ENCODE measurements around the gene UBE2QL1. TPM values are rescaled to one million over a fixed set of nuclear protein-coding genes. Genes with fewer than 3 reads are reported as not detected.

UBE2QL1 gene
- total RNA-seq, 3 donors from 2014 or later, result not detected

DNA sequence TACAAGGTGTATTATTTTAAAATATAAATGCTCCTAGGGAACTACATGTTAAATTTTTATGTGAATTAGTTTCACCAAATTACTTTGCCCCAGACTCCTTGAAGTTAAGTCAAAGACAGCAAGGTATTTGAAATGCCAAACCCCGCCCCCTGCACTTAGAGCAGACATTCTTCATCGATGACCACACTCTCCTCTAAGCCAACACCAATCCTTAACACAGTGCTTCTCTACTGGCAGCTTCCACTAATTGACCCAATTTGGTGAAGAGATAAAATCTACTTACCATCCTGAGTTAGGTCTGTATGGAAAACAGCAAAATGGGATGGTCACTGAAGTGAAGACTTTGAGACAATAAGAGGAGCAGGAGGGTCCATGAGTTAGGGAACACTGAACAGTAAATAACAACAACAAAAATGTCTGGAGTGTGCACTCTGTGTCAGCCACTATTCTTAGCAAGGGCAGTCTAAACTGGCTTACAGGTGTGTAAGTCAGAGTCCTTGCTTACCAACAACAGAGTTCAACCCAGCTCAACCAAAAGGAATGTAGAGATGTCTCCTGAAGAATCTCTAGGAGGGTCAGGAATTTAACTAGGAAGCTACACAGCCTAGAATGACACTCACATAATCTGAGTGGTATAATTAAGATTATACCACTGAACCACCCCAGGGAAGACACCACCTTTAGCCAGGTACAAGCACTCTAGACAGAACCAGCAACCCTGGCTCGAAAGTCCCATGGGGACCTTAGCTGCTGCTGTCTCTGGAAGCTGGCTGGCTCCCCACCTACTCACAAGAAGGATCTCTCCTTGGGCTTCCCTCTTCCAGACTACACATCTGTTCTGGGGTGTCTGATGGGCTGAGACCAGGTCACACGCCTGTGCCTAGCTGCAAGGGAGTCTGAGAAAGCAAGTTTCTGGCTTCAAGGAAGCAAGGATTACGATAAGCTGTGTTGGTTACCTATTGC is 8.8 kb upstream of the UBE2QL1 start:
- no peak overlapping the region for H3K4me3 Mint-ChIP-seq
- H3K27me3 Mint-ChIP-seq (ENCODE audit: low read depth), result peaks cover 21% of the 10 kb centered on the region
- DNase-seq (no peak), ATAC-seq (no peak)
- no peaks in the 10 kb centered on the region for H3K4me1 Mint-ChIP-seq (ENCODE audit: low read depth)
- H3K36me3 Mint-ChIP-seq (ENCODE audit: insufficient read depth), result no peaks in the 10 kb centered on the region
- H3K9me3 Mint-ChIP-seq, result peaks cover 5% of the 10 kb centered on the region

GRCh38 chr5:6442333-6442732 is 6.3 kb upstream of the UBE2QL1 start:
- ATAC-seq, result no peak
- Mint-ChIP-seq H3K4me3 (no peak overlapping the region), H3K27me3 (ENCODE audit: low read depth) (peaks cover 13% of the 10 kb centered on the region), H3K9me3 (peaks cover 5% of the 10 kb centered on the region), H3K36me3 (ENCODE audit: insufficient read depth) (no peaks in the 10 kb centered on the region), H3K4me1 (ENCODE audit: low read depth) (no peaks in the 10 kb centered on the region)
- no peak for DNase-seq

GRCh38 chr5:6443326-6443725 is 5.3 kb upstream of the UBE2QL1 start:
- ATAC-seq (no peak), DNase-seq (no peak)
- Mint-ChIP-seq H3K4me1 (ENCODE audit: low read depth) (no peaks in the 10 kb centered on the region), H3K4me3 (no peak overlapping the region), H3K9me3 (peaks cover 5% of the 10 kb centered on the region), H3K27me3 (ENCODE audit: low read depth) (peaks cover 13% of the 10 kb centered on the region), H3K36me3 (ENCODE audit: insufficient read depth) (no peaks in the 10 kb centered on the region)

DNA sequence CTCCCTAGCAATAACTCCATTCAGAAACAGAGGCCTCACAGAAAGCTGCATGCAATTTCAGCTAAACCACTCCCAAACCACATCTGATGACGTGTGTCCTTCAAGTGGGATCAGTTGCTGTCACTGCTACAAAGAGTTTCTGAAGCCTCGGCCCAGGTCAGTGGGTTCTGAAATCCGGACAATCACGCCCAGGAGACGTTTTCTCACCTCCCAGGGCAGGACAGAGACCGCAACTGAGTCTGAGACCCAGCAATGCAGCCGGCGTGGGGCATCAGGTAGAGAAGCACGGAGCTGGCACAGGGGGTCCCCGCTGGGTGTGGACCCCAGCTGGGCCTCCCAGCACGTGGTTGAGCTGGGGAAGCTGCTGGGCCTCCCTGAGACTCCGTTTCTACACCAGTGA is 2.6 kb upstream of the UBE2QL1 start:
- Mint-ChIP-seq H3K4me3 (no peak overlapping the region), H3K9me3 (peaks cover 5% of the 10 kb centered on the region), H3K27me3 (ENCODE audit: low read depth) (peaks cover 27% of the 10 kb centered on the region), H3K4me1 (ENCODE audit: low read depth) (peaks cover 11% of the 10 kb centered on the region), H3K36me3 (ENCODE audit: insufficient read depth) (no peaks in the 10 kb centered on the region)
- no peak for ATAC-seq
- no peak for DNase-seq

- Mint-ChIP-seq H3K4me3 (no peak overlapping the region), H3K9me3 (peaks cover 5% of the 10 kb centered on the region), H3K4me1 (ENCODE audit: low read depth) (peaks cover 11% of the 10 kb centered on the region), H3K36me3 (ENCODE audit: insufficient read depth) (no peaks in the 10 kb centered on the region), H3K27me3 (ENCODE audit: low read depth) (peaks cover 33% of the 10 kb centered on the region)
- ATAC-seq (no peak), DNase-seq (no peak)
Observed at GRCh38 chr5:6446626-6447309, 1.9 kb upstream of the UBE2QL1 start.

DNA sequence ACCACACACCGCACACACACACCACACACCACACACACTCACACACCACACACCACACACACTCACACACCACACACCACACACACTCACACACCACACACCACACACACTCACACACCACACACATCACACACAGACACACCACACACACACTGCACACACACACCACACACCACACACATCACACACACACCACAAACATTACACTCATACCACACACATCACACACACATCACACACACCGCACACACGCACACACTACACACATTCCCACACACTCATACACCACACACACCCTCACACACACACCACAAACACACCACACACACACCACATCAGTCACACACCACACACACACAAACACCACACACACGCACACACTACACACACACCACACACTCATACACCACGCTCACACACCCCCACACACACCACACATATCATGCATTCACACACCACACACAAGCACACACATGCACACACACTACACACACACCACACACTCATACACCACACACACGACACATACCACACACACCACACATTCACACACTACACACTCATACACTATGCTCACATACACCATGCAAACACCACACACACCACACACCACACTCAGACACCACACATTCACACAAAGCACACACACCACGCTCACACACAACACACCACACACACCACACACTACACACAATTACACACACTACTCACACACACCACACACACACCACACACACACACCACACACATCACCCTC is 1.1 kb upstream of the UBE2QL1 start:
- H3K4me1 Mint-ChIP-seq (ENCODE audit: low read depth), result peaks cover 11% of the 10 kb centered on the region
- peaks cover 4% of the 10 kb centered on the region for H3K9me3 Mint-ChIP-seq
- ATAC-seq (no peak), DNase-seq (no peak)
- no peak overlapping the region for H3K4me3 Mint-ChIP-seq
- no peaks in the 10 kb centered on the region for H3K36me3 Mint-ChIP-seq (ENCODE audit: insufficient read depth)
- peaks cover 37% of the 10 kb centered on the region for H3K27me3 Mint-ChIP-seq (ENCODE audit: low read depth)

GRCh38 chr5:6448141-6448491 is 543 bp upstream of the UBE2QL1 start:
- no peak for ATAC-seq
- no peaks in the 10 kb centered on the region for H3K9me3 Mint-ChIP-seq

DNA sequence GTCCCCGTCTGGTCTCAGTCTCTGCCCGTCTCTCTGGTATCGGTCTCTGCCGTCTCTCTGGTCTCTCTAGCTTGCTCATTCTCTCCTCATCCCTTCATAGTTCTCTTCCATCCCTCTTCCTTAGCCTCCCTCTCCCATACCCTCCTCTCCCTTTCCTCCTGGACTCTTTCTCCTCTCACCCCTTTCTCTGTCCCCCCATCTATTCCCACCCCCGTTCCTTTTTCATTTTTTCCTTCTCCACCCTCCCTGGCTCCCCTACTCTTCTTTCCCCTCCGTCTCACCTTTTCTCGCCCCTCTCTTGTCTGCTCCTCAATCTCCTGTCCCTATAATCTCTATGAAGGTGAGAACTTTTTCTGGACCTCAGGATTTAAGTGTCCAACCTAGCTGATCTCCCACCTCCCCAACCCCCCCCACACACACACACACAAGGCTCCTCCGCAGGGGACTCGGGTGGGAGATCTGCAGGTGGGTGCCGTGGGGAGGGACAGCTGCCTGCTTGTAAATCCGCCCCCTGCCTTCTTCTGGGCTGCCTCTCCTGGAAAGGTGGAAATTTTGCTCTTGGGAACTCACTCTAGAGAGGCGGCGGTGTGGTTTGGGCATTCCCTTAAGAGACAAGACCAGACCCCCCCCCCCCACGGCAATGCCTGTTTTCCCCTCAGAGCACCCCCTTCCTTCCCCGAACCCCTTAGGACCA is 953 bp downstream of the UBE2QL1 start:
- Mint-ChIP-seq H3K36me3 (ENCODE audit: insufficient read depth) (no peaks in the 10 kb centered on the region), H3K4me1 (ENCODE audit: low read depth) (peaks cover 11% of the 10 kb centered on the region), H3K9me3 (no peaks in the 10 kb centered on the region), H3K27me3 (ENCODE audit: low read depth) (peaks cover 48% of the 10 kb centered on the region), H3K4me3 (peak overlapping the region; percentile 69)
- DNase-seq (no peak), ATAC-seq (no peak)

More at GRCh38 chr5:6448141-6448491, 543 bp upstream of the UBE2QL1 start:
- no peak for DNase-seq
- H3K4me3 Mint-ChIP-seq, result no peak overlapping the region
- H3K36me3 Mint-ChIP-seq (ENCODE audit: insufficient read depth), result no peaks in the 10 kb centered on the region
- H3K27me3 Mint-ChIP-seq (ENCODE audit: low read depth), result peaks cover 43% of the 10 kb centered on the region
- peaks cover 11% of the 10 kb centered on the region for H3K4me1 Mint-ChIP-seq (ENCODE audit: low read depth)

GRCh38 chr5:6450319-6450833 is 1.7 kb downstream of the UBE2QL1 start:
- Mint-ChIP-seq H3K9me3 (no peaks in the 10 kb centered on the region), H3K4me3 (no peak overlapping the region), H3K36me3 (ENCODE audit: insufficient read depth) (no peaks in the 10 kb centered on the region), H3K4me1 (ENCODE audit: low read depth) (peaks cover 11% of the 10 kb centered on the region), H3K27me3 (ENCODE audit: low read depth) (peaks cover 56% of the 10 kb centered on the region)
- DNase-seq (no peak), ATAC-seq (no peak)

GRCh38 chr5:6452622-6453504 is 4.2 kb downstream of the UBE2QL1 start:
- Mint-ChIP-seq H3K27me3 (ENCODE audit: low read depth) (peaks cover 77% of the 10 kb centered on the region), H3K4me3 (no peak overlapping the region), H3K4me1 (ENCODE audit: low read depth) (peaks cover 11% of the 10 kb centered on the region), H3K36me3 (ENCODE audit: insufficient read depth) (no peaks in the 10 kb centered on the region), H3K9me3 (no peaks in the 10 kb centered on the region)
- ATAC-seq (no peak), DNase-seq (no peak)

GRCh38 chr5:6453937-6454560 is 5.4 kb downstream of the UBE2QL1 start:
- H3K27me3 Mint-ChIP-seq (ENCODE audit: low read depth), result peaks cover 75% of the 10 kb centered on the region

DNA sequence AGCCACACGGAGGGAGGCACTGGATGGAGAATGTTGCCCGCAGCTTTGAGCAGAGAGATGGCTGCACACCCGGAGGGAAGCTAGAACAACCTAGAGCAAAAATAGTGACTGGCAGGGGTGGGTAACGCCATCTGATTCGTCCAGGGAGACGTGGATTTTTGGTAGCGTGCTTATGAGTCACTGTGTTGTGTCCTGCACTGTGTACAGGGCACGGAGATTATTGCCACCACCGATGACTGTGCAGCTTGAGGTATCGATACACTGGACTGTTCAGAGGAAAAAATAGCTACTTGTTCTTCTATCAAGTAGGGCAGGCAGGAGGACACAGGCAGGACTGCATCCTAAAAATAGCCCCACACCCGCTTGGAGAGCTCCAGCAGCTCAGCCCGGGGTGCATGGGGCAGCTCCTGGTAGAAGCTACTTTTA is 6.0 kb downstream of the UBE2QL1 start:
- Mint-ChIP-seq H3K9me3 (no peaks in the 10 kb centered on the region), H3K4me1 (ENCODE audit: low read depth) (peaks cover 6% of the 10 kb centered on the region), H3K36me3 (ENCODE audit: insufficient read depth) (no peaks in the 10 kb centered on the region), H3K27me3 (ENCODE audit: low read depth) (peaks cover 70% of the 10 kb centered on the region), H3K4me3 (no peak overlapping the region)
- ATAC-seq, result no peak
- no peak for DNase-seq

More at GRCh38 chr5:6453937-6454560, 5.4 kb downstream of the UBE2QL1 start:
- Mint-ChIP-seq H3K9me3 (no peaks in the 10 kb centered on the region), H3K4me3 (no peak overlapping the region), H3K4me1 (ENCODE audit: low read depth) (peaks cover 10% of the 10 kb centered on the region), H3K36me3 (ENCODE audit: insufficient read depth) (no peaks in the 10 kb centered on the region)
- DNase-seq (no peak), ATAC-seq (no peak)

Data from activated T-cell treated with anti-CD3 and anti-CD28 coated beads, Interleukin-2, amount 50 U/mL, for 4 hours (primary cell).